HG02840 (cell line): ENCODE measurements around the gene GRIK3.

Experiments used
- ATAC-seq: cut with Tn5 transposase; IDR thresholded peaks from one replicate; pipeline ENCODE4 v1.9.1; 2021; ENCODE audit warnings: mild to moderate bottlenecking, moderate library complexity, moderate number of reproducible peaks; ENCODE audit not compliant: unreplicated experiment, low FRiP score

GRIK3 gene

DNA sequence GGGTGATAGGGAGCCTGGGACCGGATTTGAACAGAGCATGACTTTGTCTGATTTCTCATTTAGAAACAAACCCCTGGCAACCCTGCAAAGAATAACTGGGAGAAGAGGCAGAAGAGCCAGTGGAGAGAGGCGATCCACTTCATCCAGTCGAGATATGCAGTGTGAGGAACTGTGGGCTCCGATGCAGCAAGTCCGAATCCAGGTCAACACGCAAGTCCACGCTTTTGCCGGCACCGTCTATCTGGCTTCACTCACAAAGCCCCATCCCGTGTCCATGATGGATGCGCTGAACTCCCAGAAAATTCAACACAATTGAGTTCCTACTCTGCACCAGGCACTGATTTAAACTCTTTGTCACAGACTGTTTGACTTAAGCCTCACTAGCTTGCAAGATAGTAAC, 191.3 kb downstream of the GRIK3 start:
- ATAC-seq = no peak

DNA sequence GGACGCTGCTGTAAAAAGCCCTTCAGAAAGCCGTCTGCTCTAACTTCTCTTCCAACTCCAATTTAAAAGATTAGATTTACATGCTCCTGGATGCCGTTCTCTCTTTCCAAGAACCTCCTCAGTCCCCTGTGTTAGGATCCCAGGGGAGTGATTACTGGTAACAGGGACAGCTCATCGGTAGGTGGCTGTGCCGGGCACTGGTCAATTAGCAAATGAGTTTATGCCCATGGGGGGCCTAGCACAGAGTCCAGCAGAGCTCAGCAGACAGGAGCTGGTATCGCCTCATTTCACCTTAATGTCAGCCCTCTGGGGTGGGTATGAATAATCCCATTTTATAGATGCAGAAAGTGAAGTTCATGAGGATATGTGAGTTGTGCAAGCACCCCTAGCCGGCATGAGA, 191.9 kb downstream of the GRIK3 start:
- ATAC-seq = no peak

DNA sequence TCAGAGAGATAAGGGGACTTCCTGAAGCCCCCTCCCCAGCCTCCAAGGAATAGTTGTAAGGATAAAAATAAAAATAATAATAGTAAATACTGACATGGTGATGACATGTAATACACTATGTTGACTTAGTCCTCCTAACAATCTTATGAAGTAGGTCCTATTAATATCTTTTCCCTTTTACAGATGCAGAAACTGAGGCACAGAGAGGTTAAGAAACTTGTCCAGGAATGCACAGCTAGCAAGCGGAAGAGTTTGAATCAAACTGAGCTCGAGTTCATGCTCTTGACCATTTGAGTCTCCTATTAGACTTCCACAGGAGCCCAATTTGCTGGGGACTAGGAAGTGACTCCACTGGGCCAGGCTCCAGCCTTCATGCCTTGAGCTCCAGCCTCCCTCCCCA, 194.8 kb downstream of the GRIK3 start:
- ATAC-seq = no peak

DNA sequence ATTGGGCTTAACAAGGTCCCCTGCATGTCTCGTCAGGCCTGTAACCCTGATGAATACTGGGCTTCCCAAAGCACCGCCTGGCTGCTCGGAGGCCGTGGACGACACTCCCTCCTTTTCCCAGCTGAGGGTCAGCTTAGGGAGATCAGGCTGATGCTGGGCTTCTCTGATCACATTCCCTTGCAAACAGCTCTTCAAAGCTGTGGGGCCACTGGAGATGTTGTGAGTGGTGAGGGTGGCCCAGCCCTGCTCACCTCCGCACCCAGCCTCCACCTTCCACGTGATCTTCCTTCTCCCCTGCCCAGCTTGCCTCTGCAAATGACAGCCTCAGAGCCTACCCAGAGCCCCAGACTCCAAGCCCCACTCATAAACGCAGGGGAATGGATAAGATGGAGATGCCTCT, 195.4 kb downstream of the GRIK3 start:
- ATAC-seq = no peak

DNA sequence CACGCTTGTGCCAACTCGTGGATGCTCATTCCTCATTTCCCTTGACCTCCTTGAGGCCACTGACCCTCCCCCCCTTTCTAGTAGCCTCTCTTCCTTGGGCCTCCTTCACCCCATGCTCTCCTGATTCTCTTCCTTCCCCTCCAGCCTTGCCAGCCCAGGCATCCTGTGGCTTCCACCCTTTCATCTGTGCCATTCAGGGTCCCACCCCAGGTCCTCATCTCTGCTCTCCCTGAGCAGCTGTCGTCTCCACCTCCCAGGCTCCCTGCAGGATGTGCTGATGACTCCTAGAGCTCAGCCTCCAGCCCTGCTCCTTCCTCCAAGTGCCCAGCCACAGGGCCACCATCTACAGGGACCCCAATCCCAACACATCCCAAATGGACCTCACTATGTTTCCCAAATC, 197.4 kb downstream of the GRIK3 start:
- no peak for ATAC-seq

DNA sequence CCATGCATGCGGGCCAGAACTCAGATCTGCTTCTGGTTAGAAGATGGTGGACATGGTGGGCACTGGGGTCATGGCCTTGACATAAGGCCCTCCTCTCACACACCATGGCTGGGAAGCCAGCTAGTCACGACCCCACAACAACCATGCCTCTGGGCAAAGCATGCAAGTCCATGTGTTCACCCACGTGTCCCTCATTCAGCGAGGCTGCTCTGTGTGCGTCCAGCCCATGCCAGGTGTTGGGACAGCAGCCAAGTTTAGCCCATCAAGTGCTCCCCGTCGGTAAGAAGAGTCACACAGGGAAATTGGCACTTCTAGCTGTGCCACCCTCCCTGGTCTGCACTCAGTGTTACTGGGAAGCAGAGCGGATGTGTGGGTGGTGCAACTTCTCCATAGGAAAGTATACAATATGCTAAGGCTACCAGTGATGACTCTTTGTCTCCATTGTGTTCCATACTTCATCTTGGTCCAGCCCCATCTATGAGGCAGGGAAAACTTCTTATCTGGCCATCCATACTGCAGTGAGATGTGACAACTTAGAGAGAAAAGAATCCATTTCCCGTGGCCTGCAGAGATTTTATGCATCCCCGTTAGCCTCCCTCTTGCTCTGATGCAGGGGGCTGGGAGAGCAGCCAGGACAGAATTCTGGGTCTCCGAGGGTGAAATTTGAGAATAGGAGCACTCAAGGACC, 198.0 kb downstream of the GRIK3 start:
- no peak for ATAC-seq

DNA sequence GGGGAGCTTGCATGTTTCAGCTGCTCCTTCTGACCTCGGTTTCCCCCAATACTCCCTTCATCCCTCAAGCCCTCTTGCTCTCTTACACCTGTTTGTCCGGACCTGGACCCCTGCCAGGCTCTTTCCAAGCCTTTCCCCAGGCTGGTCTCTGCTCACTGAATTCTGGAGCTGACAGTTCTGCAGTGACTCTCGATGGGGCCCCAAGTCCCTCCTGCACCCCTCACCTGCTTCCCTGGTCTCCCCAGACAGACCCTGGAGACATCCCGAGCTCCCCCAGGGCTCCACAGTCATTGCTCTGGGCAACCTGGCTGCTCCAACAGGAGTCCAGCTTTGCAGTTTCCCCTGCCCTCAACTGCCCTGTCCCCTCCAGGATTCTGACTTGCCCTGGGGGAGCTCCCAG, 198.6 kb downstream of the GRIK3 start:
- no peak for ATAC-seq

DNA sequence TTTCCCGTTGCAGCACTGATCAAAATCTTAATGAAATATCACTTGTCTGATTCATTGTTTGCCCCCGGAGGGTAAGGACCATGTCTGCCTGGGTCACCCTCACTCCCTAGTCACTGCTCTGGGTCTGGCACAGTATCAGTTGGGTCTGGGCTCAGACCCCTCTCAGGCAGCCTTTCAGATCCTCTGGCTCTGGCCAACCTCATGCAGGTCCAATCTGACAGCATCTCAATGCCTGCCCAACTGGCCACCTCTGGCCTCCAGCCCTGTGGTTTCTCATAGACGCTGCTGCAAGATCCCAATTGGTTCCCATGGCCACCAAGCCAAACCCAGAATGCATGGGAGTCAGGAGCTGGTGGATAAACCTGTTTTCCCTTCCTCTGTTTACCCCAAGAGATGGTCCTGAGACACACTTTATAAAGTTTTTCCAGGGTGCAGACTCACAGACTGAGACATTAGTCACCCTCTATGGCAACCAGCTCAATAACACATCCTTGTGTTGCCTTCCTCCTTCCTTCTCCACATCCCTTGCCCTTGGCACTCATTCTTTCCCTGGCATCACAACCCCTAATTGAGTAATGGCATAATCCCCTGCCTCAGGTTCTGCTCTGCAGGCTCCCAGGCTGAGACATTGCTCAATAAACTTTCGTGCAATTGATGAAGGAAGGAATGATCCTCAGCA, 199.2 kb downstream of the GRIK3 start:
- ATAC-seq = no peak

DNA sequence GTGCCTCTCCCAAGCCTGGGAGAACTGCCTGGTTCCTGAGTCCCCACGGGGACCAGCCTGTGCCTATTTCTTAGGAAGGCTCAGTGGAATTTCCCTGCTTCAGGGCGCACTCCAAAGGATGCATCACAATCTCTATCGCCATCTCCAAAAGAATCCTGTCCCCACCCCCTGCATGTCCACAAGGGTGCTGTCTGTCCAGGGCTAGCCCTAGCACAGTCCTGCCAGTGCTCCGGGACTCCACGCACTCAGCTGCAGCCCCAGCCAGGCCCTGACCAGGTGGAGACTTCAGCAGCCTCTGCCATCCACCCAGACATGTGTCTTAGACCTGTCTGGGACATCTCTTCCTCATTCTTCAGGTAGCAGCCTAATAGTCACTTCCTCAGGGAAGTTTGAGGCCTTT, 199.7 kb downstream of the GRIK3 start:
- ATAC-seq = no peak

DNA sequence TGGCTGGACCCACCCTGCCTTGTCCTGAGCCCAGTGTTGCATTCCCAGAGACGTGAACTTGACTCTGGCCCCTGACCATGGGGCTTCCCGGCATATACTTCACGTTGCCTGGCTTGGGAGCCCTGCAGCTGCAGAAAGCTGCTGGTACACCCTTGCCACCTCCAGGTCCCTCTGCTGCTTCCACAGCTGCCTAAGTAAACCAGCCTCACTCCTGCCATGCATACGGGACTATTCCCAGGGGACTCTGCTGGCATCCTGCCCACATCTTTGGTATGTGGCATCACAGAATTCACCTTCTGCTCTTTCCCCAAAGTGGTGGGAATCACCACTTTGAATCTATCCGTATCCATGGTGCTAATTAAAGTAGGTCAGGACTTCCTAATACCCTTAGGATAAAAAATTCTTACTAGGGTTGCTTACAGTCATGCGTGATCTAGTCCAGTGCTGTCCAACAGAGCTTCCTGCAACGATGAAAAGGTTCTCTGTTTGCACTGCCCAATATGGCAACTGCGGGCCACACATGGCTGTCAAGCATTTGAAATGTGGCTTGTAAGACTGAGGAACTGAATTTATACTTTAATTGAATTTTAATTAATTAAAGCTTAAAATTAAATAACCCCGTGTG, 203.0 kb downstream of the GRIK3 start:
- ATAC-seq = no peak

DNA sequence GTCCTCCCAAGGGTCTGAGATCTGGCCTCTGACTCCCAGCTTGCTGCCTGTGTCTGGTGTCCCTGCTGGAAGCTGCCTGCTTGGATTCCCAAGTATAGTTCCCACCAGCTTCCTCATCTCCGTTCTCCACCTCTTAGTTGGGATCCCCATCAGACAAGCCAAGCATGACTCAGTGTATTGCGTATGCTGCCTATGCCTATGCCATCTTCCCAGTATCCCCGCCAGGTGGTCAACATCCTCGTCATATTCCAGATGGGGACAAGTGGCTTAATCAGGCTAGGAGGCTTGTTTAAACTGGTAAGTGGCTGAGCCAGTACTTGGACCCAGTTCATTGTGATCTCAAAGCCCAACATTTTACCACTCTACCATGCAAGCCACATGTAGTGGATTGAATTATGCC, 204.4 kb downstream of the GRIK3 start:
- ATAC-seq = no peak

DNA sequence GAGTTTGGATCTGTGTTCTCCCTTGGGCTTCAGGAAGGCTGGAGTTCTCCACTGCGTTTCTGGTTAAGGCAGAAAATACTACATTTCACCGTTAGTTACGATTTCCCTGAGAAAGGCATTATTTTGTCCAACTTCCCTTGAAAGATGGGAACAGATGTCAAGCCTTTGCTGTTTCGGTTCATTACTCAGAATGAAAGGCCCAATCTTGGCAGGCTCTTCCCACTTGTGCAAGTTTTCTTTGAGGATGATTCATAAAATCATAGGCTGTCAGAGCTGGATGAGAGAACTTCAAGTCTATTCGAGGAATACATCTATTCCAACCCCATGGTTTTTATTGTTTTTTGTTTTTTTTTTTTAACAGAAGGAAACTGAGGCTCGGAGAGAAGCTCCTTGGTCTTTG, 205.2 kb downstream of the GRIK3 start:
- no peak for ATAC-seq

DNA sequence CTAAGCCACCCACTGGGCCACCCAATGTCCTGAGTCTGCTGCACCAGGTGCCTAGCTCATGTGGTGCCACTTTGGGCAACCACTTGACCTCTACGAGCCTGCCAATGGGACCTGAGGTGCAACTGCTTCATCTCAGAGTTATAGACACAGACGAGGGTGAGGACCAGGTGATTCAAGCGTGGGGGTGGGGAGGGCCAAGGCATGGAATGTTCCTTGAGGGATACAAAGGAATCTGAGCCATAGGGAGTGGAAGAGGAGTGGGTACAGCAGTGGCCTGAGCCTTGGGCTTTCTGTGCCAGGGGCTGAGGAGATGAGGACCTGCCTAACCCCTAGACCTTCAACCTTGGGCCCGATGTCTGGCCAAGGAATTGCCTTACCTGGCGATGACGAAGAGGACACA, 209.1 kb downstream of the GRIK3 start:
- no peak for ATAC-seq

DNA sequence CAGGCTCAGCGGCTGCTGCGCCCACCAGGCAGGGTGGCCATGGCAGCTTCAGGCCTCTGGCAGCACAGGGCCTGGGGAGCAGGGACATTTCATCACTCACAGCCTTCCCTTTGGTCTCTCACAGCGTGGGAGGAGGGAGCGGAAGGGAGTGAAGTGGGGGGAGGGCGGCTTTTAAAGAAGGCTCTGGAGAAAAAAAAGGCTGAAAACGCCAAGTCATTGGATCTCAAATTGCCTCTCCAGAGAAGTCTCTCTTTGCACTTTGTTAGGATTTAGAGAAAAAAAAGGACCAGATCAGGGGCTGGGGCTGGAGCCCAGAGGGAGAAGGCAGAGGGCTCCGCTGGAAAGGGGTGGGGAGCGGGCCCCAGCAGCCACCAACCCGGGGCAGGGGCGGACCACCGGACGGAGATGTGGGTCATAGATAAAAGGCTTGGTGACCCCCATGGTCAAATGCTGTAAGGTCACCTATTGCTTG, 209.9 kb downstream of the GRIK3 start:
- no peak for ATAC-seq

DNA sequence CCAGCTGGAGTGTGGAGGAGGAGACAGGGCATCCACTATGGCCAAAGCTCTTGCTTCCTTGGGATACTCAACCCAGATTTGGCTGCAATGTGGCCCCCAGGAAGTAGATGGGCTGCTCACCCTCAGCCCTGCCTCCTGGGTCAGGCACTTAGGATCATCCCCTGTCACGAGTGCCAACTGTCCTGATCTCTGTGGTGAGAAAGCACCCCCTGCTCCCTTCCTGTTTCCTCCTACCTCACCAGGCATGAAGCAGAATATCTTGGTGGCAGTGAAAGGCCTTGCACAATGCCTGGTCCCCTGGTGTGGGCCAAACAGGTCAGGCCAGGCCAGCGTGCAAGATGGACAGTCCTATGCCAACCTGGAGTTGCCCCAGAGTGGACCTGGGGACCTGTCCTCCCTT, 211.7 kb downstream of the GRIK3 start:
- ATAC-seq = no peak

DNA sequence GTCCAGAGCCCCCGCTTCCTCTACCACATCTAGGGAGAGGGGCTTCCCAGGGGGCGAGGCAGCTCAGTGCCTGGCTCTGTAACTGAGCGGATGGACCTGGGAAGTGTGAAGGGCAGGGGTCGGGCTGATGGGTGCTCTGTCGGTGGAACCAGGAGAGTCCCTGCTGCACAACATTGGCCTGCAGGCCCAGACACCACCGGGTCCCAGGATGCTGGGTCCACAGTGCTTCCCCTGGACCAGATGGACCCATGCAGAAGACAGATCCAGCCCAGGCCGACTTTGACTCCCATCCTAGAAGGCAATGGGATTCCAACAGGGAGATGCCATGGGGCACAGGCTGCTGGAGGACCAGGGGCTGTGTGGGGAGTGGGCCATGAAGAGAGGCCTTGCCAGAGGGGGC, 212.9 kb downstream of the GRIK3 start:
- ATAC-seq = no peak

DNA sequence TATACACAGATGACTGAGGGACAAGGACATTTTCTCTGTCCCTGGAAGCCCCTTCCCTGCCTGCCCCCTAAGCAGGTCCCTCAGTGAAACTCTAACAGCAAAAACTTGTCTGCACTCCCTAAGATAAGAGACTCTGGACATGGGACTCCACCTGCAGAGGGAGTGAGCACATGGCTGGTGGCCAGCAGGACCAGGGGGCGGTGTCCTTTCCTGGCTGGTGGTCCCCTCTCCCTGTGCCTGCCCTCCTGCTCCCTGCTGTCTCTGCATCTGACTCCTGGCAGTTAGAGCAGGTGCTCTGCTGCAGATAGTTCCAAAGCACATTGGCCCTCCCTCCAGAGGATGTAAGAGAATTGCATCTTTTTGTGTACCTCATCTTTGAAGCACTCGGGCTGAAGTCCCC, 215.5 kb downstream of the GRIK3 start:
- ATAC-seq = no peak

DNA sequence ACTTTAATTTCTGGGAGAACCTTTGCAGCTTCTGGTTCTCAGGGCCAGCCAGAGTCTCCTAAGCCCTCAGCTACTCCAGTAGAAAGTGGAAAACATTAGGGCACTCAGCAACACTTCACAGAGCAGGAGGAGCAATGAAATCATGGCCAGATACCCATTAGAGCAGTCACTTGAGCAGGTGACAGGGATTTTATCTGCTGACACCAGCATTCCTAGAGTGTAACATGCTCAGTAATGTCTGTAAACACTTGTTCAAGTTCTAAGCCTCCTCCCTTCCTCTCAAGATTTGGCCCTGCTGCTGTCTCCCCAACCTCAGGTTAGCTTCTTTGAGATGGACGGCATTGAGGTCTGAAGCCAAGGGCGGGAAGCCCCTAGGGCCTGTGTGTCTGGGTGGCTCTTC, 218.0 kb downstream of the GRIK3 start:
- ATAC-seq = no peak

DNA sequence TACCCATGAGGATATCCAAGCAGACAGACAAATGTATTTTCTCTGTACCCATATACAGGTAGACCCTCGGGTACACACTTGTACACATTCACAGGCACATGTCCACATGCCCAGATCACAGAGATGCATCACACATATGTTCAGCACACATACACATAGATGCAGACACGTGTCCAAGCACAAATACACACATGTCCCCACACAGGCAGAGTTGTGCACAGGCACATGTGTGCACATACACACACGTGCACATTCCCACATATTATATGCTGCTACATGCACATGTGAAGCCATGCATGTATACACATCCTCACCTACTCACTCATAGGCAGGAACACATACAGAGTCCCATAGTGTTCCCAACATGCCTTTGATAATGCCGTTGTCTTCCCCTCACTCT, 219.5 kb downstream of the GRIK3 start:
- ATAC-seq = no peak

DNA sequence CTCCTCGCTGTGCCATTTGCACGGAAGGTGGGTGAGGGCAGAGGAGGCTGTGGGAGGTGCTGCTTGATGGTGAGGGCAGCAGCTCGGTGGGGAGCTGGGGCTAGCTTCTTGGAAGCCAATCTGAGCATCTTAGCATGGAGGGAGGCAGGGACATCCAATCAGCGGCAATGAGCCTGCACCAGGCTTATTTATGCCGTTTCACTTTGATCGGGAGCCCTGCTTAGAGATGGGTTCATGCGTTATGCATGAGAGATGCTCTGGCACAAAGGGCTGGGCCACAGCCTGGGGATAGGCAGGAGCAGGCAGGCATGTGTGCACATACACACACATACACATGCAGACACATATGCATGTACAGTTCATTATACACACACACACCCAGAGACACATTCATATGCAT, 220.2 kb downstream of the GRIK3 start:
- no peak for ATAC-seq

DNA sequence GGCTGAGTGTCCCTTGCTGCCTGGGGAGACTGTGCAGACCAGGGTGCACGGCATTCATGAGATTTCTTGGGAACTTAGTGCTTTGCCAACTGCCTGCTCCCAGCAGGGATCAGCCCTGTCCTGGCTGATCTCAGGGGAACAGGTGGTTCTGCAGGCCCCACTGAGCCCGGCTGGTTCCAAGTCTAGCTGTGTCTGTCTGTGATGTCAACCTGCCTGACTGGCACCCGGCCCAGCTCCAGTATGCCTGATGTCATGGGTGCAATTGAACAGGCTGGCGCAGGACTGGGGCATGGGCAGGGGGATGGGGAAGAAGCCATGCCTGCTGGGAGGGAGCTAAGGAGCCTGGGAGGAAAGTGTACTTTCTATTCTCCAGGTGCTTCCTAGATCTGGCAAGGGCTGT, 227.1 kb downstream of the GRIK3 start:
- no peak for ATAC-seq
